GM20000 (cell line): ENCODE data around the gene ATF7IP.

Experiments used
- DNase-seq: peaks from one replicate; pipeline ENCODE4 v3.0.0; 2012; ENCODE audit warnings: low spot score
- TF ChIP-seq, protein P1 (sequence below): IDR thresholded peaks from 2 replicates; pipeline ENCODE4 v1.5.1; 2012; ENCODE audit warnings: mild to moderate bottlenecking, control low read depth; ENCODE audit errors: extremely low read depth, missing control alignments

ATF7IP gene

GRCh38 chr12:14364583-14365271 is 755 bp upstream of the ATF7IP start:
- no peak for DNase-seq
- TF ChIP-seq, protein P1, sequence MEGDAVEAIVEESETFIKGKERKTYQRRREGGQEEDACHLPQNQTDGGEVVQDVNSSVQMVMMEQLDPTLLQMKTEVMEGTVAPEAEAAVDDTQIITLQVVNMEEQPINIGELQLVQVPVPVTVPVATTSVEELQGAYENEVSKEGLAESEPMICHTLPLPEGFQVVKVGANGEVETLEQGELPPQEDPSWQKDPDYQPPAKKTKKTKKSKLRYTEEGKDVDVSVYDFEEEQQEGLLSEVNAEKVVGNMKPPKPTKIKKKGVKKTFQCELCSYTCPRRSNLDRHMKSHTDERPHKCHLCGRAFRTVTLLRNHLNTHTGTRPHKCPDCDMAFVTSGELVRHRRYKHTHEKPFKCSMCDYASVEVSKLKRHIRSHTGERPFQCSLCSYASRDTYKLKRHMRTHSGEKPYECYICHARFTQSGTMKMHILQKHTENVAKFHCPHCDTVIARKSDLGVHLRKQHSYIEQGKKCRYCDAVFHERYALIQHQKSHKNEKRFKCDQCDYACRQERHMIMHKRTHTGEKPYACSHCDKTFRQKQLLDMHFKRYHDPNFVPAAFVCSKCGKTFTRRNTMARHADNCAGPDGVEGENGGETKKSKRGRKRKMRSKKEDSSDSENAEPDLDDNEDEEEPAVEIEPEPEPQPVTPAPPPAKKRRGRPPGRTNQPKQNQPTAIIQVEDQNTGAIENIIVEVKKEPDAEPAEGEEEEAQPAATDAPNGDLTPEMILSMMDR = no peak

DNA sequence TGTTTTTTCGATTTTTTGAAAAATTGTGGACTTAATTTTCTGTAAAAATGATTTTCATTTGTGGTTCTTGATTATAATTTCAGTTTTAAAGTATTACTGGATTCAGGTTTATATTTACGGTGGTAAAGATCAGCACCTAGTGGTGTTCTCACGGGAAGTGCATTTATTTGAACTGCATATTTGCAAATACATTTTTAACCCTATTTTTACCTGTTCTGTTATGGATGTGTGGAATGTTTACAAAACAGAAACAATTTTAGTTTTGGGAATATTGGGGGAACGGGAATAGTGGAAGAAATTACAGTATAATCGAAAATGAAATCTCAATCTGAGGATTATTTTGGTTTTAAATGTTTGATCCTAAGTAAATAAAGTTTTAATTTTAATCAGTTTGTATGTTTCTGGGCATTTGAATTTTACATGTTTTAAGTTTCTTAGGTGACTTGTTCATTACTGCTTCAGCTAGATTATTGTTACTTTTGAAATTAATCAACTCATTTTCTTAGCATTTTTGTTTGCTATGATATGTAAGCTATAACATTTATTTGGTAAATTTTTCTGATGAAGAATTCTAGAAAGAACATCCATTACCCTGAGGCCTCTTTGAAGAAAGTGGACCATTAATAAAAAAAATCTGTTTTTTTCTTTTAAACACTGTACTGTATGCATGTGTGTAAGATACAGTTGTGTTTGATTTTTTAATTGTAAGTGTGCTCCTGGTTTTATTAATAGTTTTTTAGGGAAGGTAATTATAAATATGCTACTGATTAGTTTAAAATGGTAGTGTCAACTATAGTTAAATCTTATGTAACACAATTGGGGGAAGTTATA is 942 bp downstream of the ATF7IP start:
- TF ChIP-seq, protein P1 = no peak
- DNase-seq = no peak

- DNase-seq = peak; percentile 58
- TF ChIP-seq, protein P1 = no peak
Observed at GRCh38 chr12:14367040-14367661, 1.7 kb downstream of the ATF7IP start.

- TF ChIP-seq, protein P1 = no peak
- DNase-seq = no peak
Observed at GRCh38 chr12:14369311-14369710, 3.8 kb downstream of the ATF7IP start.

DNA sequence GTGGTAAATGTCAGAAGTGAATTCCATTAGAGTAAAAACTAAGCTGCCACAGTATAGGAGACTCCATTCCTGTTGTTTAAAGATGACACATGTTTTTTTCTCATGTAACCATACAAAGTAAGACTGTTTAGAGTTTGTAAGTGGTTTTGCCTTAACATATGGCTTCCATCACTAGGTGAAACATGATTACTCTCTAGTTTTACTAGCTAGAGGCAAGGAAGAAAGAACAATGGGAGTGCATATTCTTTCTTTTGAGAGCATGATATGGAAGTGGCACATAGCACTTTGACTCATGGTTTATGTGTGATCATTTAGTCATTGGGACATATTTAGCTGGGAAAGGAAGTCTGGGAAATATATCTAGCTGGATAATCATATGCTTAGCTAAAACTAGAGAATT is 7.7 kb downstream of the ATF7IP start:
- TF ChIP-seq, protein P1 = no peak
- DNase-seq = no peak

GRCh38 chr12:14379508-14379907 is 14.0 kb downstream of the ATF7IP start:
- TF ChIP-seq, protein P1 = no peak

More at GRCh38 chr12:14379508-14379907, 14.0 kb downstream of the ATF7IP start:
- no peak for DNase-seq
